ACC112 (cell line): ENCODE data around the gene TAF1D.

Experiments
- H2AFZ ChIP-seq: fragments of 200-600 bp; sonication (generic); one replicate; pipeline ENCODE4 v1.6.0; 2017; ENCODE audit warnings: antibody characterized with exemption, low read length; ENCODE audit not compliant: unreplicated experiment
- H3K27ac ChIP-seq: fragments of 200-600 bp; sonication (generic); 2 replicates; pipeline ENCODE4 v1.5.1; 2014; ENCODE audit warnings: low read depth, mild to moderate bottlenecking, antibody characterized with exemption, low read length, moderate library complexity
- H3K27me3 ChIP-seq: fragments of 200-600 bp; sonication (generic); 2 replicates; pipeline ENCODE4 v1.6.1; 2014; ENCODE audit warnings: mild to moderate bottlenecking, antibody characterized with exemption, low read length, moderate library complexity, mixed read lengths; ENCODE audit not compliant: insufficient read depth
- H3K36me3 ChIP-seq: fragments of 200-600 bp; sonication (generic); 2 replicates; pipeline ENCODE4 v1.6.1; 2016; ENCODE audit warnings: mild to moderate bottlenecking, antibody characterized with exemption, low read length, moderate library complexity, mixed read lengths; ENCODE audit not compliant: insufficient read depth
- H3K4me1 ChIP-seq: fragments of 200-600 bp; sonication (generic); one replicate; pipeline ENCODE4 v1.6.1; 2016; ENCODE audit warnings: low read length, mixed read lengths; ENCODE audit not compliant: insufficient read depth, unreplicated experiment, control insufficient read depth
- H3K4me3 ChIP-seq: fragments of 200-600 bp; sonication (generic); 2 replicates; pipeline ENCODE4 v1.5.1; 2014; ENCODE audit warnings: mild to moderate bottlenecking, low read depth, low read length
- H3K79me2 ChIP-seq: fragments of 200-600 bp; sonication (generic); one replicate; pipeline ENCODE4 v1.6.0; 2016; ENCODE audit warnings: low read length; ENCODE audit not compliant: control insufficient read depth, unreplicated experiment, insufficient read depth

TAF1D gene

DNA sequence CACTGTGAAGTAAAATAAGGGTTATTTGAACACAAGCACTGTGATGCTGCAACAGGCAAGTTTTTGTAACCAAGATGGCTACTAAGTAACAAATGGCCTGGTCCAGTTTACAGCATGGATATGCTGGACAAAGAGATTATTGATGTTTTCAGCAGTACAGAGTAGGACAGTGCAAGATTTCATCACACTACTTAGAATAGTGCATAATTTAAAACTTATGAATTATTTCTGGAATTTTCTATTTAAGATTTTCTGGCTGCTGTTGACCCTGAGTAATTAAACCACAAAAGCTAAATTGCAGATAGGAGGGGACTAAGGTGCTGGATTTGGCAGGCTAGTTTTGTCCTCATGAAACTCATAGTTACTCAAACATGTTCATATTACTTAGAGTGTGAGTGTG, 46.7 kb downstream of the TAF1D start:
- no peak overlapping the region for H3K4me3 ChIP-seq
- H3K36me3 ChIP-seq = peaks cover 56% of the 10 kb centered on the region
- H3K27ac ChIP-seq = no peak overlapping the region
- no peak overlapping the region for H2AFZ ChIP-seq
- no peaks in the 10 kb centered on the region for H3K27me3 ChIP-seq
- H3K4me1 ChIP-seq = no peaks in the 10 kb centered on the region
- no peaks in the 10 kb centered on the region for H3K79me2 ChIP-seq

DNA sequence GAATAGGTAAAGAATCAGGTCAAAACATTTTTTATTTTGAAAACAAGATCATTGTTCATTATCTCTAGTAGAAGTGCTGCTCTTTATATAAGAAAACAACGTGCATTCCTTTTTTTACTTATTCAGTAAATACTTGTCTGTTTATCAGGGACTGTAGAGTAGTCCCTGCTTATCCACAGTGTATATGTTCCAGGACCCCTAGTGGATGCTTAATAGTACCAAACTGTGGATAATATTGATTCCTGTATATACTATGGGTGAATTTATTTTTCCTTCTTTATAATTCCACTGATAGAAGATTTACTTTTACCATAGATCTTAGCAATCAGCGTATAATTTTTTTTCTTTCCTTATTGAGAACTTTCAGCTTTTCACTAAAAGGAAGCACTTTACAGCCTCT, 47.2 kb downstream of the TAF1D start:
- H3K4me3 ChIP-seq = no peak overlapping the region
- H3K79me2 ChIP-seq = no peaks in the 10 kb centered on the region
- H3K27ac ChIP-seq = no peak overlapping the region
- peaks cover 57% of the 10 kb centered on the region for H3K36me3 ChIP-seq
- no peaks in the 10 kb centered on the region for H3K27me3 ChIP-seq
- H3K4me1 ChIP-seq = no peaks in the 10 kb centered on the region
- no peak overlapping the region for H2AFZ ChIP-seq

DNA sequence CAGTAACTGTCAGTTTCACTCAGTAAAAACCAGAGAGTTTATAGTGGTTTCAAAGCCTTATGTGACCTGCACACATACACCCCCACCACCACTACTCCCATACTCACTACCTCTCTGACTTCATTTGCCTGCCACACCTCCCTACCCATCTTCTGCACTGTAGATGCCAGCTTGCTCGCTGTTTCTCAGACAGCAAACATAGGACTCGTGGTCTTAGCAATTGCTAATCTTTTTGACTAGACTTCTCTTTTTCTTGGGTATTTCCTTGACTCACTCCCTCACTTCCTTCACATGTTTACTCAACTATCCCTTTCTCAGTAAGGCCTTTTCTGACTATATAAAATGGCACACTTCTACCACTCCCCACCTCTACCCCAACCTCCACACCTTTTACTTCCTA, 52.1 kb downstream of the TAF1D start:
- H3K4me3 ChIP-seq = no peak overlapping the region
- H2AFZ ChIP-seq = no peak overlapping the region
- peaks cover 17% of the 10 kb centered on the region for H3K4me1 ChIP-seq
- peaks cover 11% of the 10 kb centered on the region for H3K79me2 ChIP-seq
- no peaks in the 10 kb centered on the region for H3K27me3 ChIP-seq
- peaks cover 43% of the 10 kb centered on the region for H3K36me3 ChIP-seq
- H3K27ac ChIP-seq = no peak overlapping the region

DNA sequence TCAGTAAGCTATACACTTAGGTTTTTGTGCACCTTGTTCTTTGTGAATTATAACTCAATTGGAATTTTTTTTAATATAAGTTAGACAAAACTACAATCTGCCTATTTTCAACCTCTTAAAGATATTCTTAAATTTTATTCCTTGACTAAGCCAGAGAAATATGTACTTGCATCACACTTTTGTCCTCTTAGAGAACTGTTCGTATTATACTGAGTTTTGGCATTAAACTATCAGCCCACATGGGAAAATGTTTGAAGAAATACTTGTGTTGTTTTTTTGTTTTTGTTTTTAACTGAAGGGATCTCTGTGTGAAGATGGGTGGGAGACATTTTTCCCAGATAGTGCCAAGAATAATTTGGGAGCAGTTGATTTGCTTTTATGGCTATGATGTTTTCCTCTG, 54.5 kb downstream of the TAF1D start:
- Histone ChIP-seq H3K36me3 (peaks cover 54% of the 10 kb centered on the region), H3K4me3 (no peak overlapping the region; the same call in 1 of the 2 replicates), H2AFZ (no peak overlapping the region), H3K4me1 (peaks cover 17% of the 10 kb centered on the region), H3K27me3 (no peaks in the 10 kb centered on the region), H3K79me2 (peaks cover 11% of the 10 kb centered on the region), H3K27ac (peak overlapping the region; percentile 89)

DNA sequence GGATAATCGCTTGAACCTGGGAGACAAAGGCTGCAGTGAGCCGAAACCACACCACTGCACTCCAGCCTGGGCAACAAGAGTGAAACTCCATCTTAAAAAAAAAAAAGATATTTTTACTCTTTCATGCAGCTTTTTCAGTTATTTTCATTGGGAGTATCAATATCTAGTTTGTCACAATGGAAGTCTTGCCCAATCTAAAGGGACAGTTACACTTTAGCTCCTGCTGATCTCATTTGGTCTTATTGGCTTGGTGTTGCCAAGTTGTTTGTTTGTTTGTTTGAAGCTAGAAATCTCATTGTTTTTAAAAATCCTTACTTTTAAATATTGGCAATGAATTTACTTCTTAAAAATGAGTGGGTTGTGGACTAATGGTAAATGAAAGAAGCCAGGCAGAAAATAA, 55.1 kb downstream of the TAF1D start:
- H3K27me3 ChIP-seq = no peaks in the 10 kb centered on the region
- no peak overlapping the region for H3K4me3 ChIP-seq
- peak overlapping the region; percentile 89 for H3K27ac ChIP-seq
- no peak overlapping the region for H2AFZ ChIP-seq
- peaks cover 17% of the 10 kb centered on the region for H3K4me1 ChIP-seq
- H3K79me2 ChIP-seq = peaks cover 11% of the 10 kb centered on the region
- peaks cover 48% of the 10 kb centered on the region for H3K36me3 ChIP-seq
